Peyer's patch (tissue), 4 donors: ENCODE data around the gene SENP2. TPM values are rescaled to one million over a fixed set of nuclear protein-coding genes. Genes with fewer than 3 reads are reported as not detected.

ENCODE experiments used
- DNase-seq, 3 donors: peaks; one replicate each; pipeline ENCODE4 v3.0.0-alpha.2; 2017 to 2019
- H3K27ac ChIP-seq, 4 donors: fragments of 200-600 bp; sonication (generic); one replicate each; pipeline ENCODE4 v1.5.1; 2016 to 2019
- H3K27me3 ChIP-seq, 2 donors: fragments of 200-600 bp; sonication (generic); one replicate each; pipeline ENCODE4 v1.5.1; 2019
- H3K36me3 ChIP-seq, 3 donors: fragments of 200-600 bp; sonication (generic); one replicate each; pipeline ENCODE4 v1.5.1; 2016 to 2019
- H3K4me1 ChIP-seq, 4 donors: fragments of 200-600 bp; sonication (generic); one replicate each; pipeline ENCODE4 v1.5.1; 2016 to 2019
- H3K4me3 ChIP-seq, 4 donors: fragments of 200-600 bp; sonication (generic); 1 replicate in 3 of 4; 2 replicates in 1 of 4; pipeline ENCODE4 v1.5.1; 2016 to 2019; ENCODE audit warnings: mild to moderate bottlenecking in 1 of 4
- H3K9me3 ChIP-seq, 4 donors: fragments of 200-600 bp; sonication (generic); one replicate each; pipeline ENCODE4 v1.5.1; 2016 to 2019; ENCODE audit warnings: mild to moderate bottlenecking in 1 of 4
- CTCF ChIP-seq, 6 experiments: fragments of 450-650 bp in 4 of 6; fragments of 200-600 bp in 2 of 6; sonication (generic) in 1 of 6; IDR thresholded peaks; one replicate each; pipeline ENCODE4 v1.5.1; 2017 to 2019; ENCODE audit warnings: antibody characterized with exemption in 6 of 6, mild to moderate bottlenecking in 3 of 6, moderate library complexity in 1 of 6
- POLR2A ChIP-seq, 2 donors: fragments of 450-650 bp; IDR thresholded peaks; one replicate each; pipeline ENCODE4 v1.5.1; 2017; ENCODE audit warnings: antibody characterized with exemption in 2 of 2, mild to moderate bottlenecking in 2 of 2, moderate library complexity in 2 of 2
- total RNA-seq, 4 donors: library from RNA; depleted of rRNA; stranded (reverse); fragments of >200 nt; gene quantifications; one replicate each; pipeline ENCODE4 v1.1.0, GENCODE V29; 2016

Gene SENP2
- total RNA-seq, 4 donors from 2014 or later, result 21.8 to 48.7 (median 28.7) TPM

GRCh38 chr3:185654758-185655145 lies 68.7 kb downstream of the SENP2 start:
- no peaks in the 10 kb centered on the region for H3K9me3 ChIP-seq
- H3K4me1 ChIP-seq, result no peaks in the 10 kb centered on the region
- H3K4me3 ChIP-seq, result no peak overlapping the region
- no peak overlapping the region for H3K27ac ChIP-seq
- no peak for DNase-seq
- TF ChIP-seq CTCF (IDR thresholded peaks at IDR 0.05) (no peak), POLR2A (IDR thresholded peaks at IDR 0.05) (no peak)
- no peaks in the 10 kb centered on the region for H3K27me3 ChIP-seq
- peaks cover 0 to 29% (median 0%) of the 10 kb centered on the region in 3 donors for H3K36me3 ChIP-seq

GRCh38 chr3:185655426-185656320 lies 69.6 kb downstream of the SENP2 start:
- Histone ChIP-seq H3K27ac (peak overlapping the region in 3 of 4 donors; percentile 23 to 69 (median 42)), H3K4me3 (no peak overlapping the region), H3K9me3 (no peaks in the 10 kb centered on the region), H3K27me3 (no peaks in the 10 kb centered on the region), H3K36me3 (peaks cover 0 to 29% (median 0%) of the 10 kb centered on the region in 3 donors), H3K4me1 (peaks cover 0 to 9% (median 0%) of the 10 kb centered on the region in 4 donors)
- TF ChIP-seq CTCF (IDR thresholded peaks at IDR 0.05) (no peak), POLR2A (IDR thresholded peaks at IDR 0.05) (no peak)
- no peak for DNase-seq

- no peak for DNase-seq
- peak overlapping the region; percentile 23 to 69 (median 34) for H3K27ac ChIP-seq
- H3K36me3 ChIP-seq, result peaks cover 0 to 29% (median 0%) of the 10 kb centered on the region in 3 donors
Observed at GRCh38 chr3:185656321-185656840, 70.3 kb downstream of the SENP2 start.

GRCh38 chr3:185657211-185657610 lies 71.1 kb downstream of the SENP2 start:
- Histone ChIP-seq H3K4me3 (no peak overlapping the region), H3K36me3 (peaks cover 0 to 29% (median 0%) of the 10 kb centered on the region in 3 donors), H3K27ac (peak overlapping the region; percentile 5 to 39 (median 18)), H3K9me3 (no peaks in the 10 kb centered on the region), H3K4me1 (peaks cover 0 to 10% (median 0%) of the 10 kb centered on the region in 4 donors), H3K27me3 (no peaks in the 10 kb centered on the region)
- no peak for TF ChIP-seq CTCF (IDR thresholded peaks at IDR 0.05)
- TF ChIP-seq POLR2A (IDR thresholded peaks at IDR 0.05), result no peak
- DNase-seq, result no peak

More at GRCh38 chr3:185656321-185656840, 70.3 kb downstream of the SENP2 start:
- no peaks in the 10 kb centered on the region for H3K9me3 ChIP-seq
- no peak overlapping the region for H3K4me3 ChIP-seq
- H3K27me3 ChIP-seq, result no peaks in the 10 kb centered on the region
- TF ChIP-seq CTCF (IDR thresholded peaks at IDR 0.05), result no peak
- no peak for TF ChIP-seq POLR2A (IDR thresholded peaks at IDR 0.05)
- H3K4me1 ChIP-seq, result peaks cover 0 to 10% (median 0%) of the 10 kb centered on the region in 4 donors

- peaks cover 0 to 10% (median 0%) of the 10 kb centered on the region in 4 donors for H3K4me1 ChIP-seq
- peak overlapping the region in 3 of 4 donors; percentile 31 to 66 (median 39) for H3K27ac ChIP-seq
- H3K27me3 ChIP-seq, result no peaks in the 10 kb centered on the region
- H3K36me3 ChIP-seq, result peaks cover 0 to 29% (median 0%) of the 10 kb centered on the region in 3 donors
- no peak for DNase-seq
- no peaks in the 10 kb centered on the region for H3K9me3 ChIP-seq
- no peak overlapping the region for H3K4me3 ChIP-seq
- no peak for TF ChIP-seq POLR2A (IDR thresholded peaks at IDR 0.05)
- no peak for TF ChIP-seq CTCF (IDR thresholded peaks at IDR 0.05)
Observed at GRCh38 chr3:185657691-185658503, 71.8 kb downstream of the SENP2 start.
